WERI-Rb-1 (cell line): ENCODE data around the gene NOL4L.
A peak's percentile ranks its signal among the peaks of the same experiment; 100 is the strongest.

Experiments used
- DNase-seq: peaks from one replicate; pipeline ENCODE4 v3.0.0-alpha.2; 2020
- H3K27ac ChIP-seq: fragments of 250-450 bp; sonication (Bioruptor Pico); 2 replicates; pipeline ENCODE4 v1.5.1; 2020; ENCODE audit warnings: mild to moderate bottlenecking, moderate library complexity
- H3K27me3 ChIP-seq: fragments of 250-450 bp; sonication (Bioruptor Pico); 2 replicates; pipeline ENCODE4 v1.5.1; 2021; ENCODE audit warnings: mild to moderate bottlenecking, low read depth, moderate library complexity; ENCODE audit not compliant: insufficient read depth, severe bottlenecking
- H3K36me3 ChIP-seq: fragments of 250-450 bp; sonication (Bioruptor Pico); 2 replicates; pipeline ENCODE4 v1.5.1; 2020; ENCODE audit warnings: mild to moderate bottlenecking, moderate library complexity
- H3K4me3 ChIP-seq: 2 replicates; pipeline ENCODE4 v1.5.1; 2011; ENCODE audit warnings: low read depth, mild to moderate bottlenecking, control low read depth, low read length
- H3K9me3 ChIP-seq: fragments of 250-450 bp; sonication (Bioruptor Pico); 2 replicates; pipeline ENCODE4 v1.5.1; 2021; ENCODE audit warnings: mild to moderate bottlenecking, moderate library complexity; ENCODE audit not compliant: severe bottlenecking
- CTCF ChIP-seq: IDR thresholded peaks from 2 replicates; pipeline ENCODE4 v1.5.1; 2011; ENCODE audit warnings: low read depth, mild to moderate bottlenecking, control low read depth, inconsistent platforms, low read length

The NOL4L gene

DNA sequence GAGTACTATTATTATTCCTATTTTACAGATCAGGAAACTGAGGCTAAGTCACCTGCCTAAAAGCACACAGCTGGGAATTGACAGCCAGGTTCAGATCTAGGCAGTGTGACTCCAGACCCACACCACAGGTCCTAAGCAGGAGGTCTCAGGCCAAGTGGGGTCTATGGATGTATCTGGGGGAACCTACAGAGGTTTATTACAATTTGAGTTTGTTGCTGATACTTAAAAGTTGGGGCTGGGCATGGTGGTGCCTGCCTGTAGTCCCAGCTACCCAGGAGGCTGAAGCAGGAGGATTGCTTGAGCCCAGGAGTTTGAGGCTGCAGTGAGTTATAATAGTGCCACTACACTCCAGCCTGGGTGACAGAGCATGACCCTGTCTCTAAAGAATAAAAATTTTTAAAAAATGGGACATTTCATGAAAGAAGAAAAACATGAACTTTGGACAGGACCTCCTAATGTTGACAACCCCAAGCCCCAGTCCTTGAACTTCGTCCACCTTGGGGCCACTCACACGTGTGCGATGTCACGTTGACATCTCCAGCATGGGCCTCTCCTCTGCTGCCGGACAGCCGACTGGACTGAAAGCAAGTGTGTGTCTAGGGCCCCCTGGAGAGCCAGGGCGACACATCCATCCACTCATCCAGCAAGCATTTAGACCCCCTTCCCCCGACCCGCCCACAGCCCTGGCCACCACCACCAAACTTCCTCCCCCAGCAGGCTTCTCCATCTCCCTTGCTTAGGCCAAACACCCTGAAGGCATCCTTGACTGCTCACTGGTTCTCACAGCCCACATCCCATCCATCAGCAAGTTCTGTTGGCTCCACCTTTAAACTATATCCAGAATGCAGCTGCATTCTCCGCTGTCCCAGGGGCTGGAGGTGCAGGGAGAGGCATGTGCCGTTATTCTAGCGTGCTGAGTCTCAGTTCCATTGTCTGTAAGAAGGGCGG is 40.0 kb downstream of the NOL4L start:
- no peak overlapping the region for H3K4me3 ChIP-seq
- TF ChIP-seq CTCF = no peak
- no peaks in the 10 kb centered on the region for H3K27me3 ChIP-seq
- DNase-seq = no peak
- H3K9me3 ChIP-seq = peaks cover 3% of the 10 kb centered on the region
- no peaks in the 10 kb centered on the region; the same call in none of the 2 replicates for H3K36me3 ChIP-seq
- H3K27ac ChIP-seq = no peak overlapping the region

- DNase-seq = no peak
- no peak for TF ChIP-seq CTCF
- no peaks in the 10 kb centered on the region; the same call in 1 of the 2 replicates for H3K36me3 ChIP-seq
- no peaks in the 10 kb centered on the region for H3K9me3 ChIP-seq
- H3K4me3 ChIP-seq = no peak overlapping the region
- H3K27me3 ChIP-seq = no peaks in the 10 kb centered on the region
- H3K27ac ChIP-seq = no peak overlapping the region
These were observed 40.8 kb downstream of the NOL4L start for GRCh38 chr20:32544260-32544722.

DNA sequence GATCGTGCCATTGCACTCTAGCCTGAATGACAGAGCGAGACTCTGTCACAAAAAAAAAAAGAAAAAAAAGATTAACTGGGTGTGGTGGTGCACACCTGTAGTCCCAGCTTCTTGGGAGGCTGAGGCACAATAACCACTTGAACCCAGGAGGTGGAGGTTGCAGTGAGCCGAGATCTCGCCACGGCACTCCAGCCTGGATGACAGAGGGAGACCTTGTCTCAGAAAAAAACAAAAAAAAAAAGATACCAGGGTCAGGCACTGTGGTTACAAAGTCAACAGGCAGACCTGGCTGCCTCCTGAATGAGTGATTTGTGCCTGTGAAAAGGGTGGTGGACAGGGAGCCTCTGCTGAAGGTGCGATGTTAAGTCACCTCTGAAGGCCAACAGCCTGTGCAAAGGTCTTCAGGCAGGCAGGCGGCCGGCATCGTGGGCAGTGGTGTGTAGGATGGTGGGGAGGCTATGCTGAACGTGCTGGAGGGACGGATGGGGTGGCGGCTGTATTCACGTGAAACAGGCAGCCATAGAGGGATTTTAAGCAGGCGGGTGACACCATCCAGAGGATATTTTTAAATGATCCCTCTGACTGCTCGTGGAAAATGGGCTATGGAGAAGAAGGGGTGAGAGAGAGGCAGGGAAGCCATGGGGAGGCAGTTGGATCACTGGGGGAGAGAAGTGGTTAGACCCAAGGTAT is 41.4 kb downstream of the NOL4L start:
- Histone ChIP-seq H3K4me3 (no peak overlapping the region), H3K27me3 (no peaks in the 10 kb centered on the region), H3K36me3 (no peaks in the 10 kb centered on the region; the same call in 1 of the 2 replicates), H3K9me3 (no peaks in the 10 kb centered on the region), H3K27ac (no peak overlapping the region)
- no peak for DNase-seq
- no peak for TF ChIP-seq CTCF

- H3K4me3 ChIP-seq = no peak overlapping the region
- H3K36me3 ChIP-seq = no peaks in the 10 kb centered on the region; the same call in 1 of the 2 replicates
- no peaks in the 10 kb centered on the region for H3K9me3 ChIP-seq
- DNase-seq = no peak
- H3K27me3 ChIP-seq = no peaks in the 10 kb centered on the region
- no peak for TF ChIP-seq CTCF
- peak overlapping the region; percentile 89 for H3K27ac ChIP-seq
These were observed 42.9 kb downstream of the NOL4L start for GRCh38 chr20:32542259-32542615.

GRCh38 chr20:32541323-32542258 is 43.5 kb downstream of the NOL4L start:
- Histone ChIP-seq H3K27me3 (no peaks in the 10 kb centered on the region), H3K9me3 (no peaks in the 10 kb centered on the region), H3K4me3 (no peak overlapping the region), H3K36me3 (no peaks in the 10 kb centered on the region; the same call in 1 of the 2 replicates), H3K27ac (peak overlapping the region; percentile 89)
- no peak for TF ChIP-seq CTCF
- DNase-seq = peak; percentile 78
